Activated CD8-positive, alpha-beta memory T cell treated with anti-CD3 and anti-CD28 coated beads, Interleukin-2, amount 50 U/mL, for 24 hours (primary cell): Measurements from ENCODE around the gene ATP8B3.

ENCODE experiments used
- DNase-seq: peaks from one replicate; pipeline ENCODE4 v3.0.0-alpha.2; 2020; ENCODE audit errors: extremely low read depth

ATP8B3 gene

DNA sequence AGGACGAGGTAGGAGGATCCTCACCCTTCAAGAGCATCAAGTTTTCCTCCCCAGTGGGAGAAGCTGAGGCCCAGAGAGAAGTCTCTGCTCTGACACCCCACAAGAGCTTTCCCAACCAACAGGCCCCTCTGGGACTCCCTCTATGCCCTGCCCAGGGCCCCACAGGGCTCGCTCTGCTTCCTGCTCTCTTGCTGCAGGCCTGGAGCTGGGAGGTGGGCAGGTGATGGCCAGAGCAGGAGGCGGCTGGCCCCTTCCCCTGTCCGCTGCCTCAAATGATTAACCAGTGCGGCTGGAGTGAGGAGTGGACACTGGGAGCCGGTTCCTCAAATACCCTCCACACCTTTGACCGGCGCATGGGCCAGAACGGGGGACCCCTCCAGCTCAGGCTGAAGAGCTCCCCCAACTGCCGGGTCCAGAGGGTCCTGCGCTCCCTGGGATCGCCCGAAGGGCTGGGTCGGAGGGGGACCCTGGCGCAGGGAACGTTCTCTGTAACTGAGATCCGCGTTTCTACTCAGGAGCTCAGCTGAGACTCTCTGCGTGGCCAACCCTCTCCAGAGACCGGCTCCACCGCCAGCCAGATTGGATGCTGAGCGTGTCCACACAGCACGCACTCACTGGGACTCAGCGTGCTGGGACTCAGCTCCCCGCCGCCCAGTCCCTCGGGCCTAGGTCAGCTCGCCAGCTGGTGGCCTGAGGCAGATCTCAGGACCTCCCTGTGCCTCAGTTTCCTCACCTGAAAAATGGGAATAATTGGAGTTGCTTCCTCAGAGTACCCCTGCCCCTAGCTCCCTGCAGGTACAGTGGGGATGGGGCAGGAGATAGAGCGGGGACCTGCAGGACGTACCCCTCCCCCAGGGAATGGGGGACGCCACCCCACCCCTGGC, 65.4 kb downstream of the ATP8B3 start:
- DNase-seq, result no peak

DNA sequence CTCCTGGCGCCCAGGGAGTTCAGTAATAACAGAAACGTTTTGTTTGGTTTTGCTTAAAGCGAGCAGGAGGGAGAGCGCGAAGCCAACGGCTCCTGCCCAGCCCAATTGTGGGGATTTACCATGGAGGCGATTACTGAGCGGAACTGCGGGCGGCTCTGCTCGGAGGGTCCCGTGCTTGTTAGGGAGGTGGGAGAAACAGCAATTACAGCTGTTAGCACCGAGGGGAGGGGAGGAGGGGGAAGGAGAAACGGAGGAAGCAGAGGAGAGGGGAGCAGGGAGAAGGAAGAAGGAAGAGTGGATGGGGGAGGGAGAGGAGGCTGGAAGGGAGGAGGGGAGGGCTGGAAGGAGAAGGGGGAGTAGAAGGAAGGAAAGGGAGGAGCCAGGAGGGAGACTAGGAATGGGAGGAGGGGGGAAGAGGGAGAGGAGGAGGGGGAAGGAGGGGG, 66.5 kb downstream of the ATP8B3 start:
- DNase-seq, result no peak

GRCh38 chr19:1744822-1745563, 67.1 kb downstream of the ATP8B3 start:
- no peak for DNase-seq

- no peak for DNase-seq
These were observed 67.9 kb downstream of the ATP8B3 start for GRCh38 chr19:1744133-1744665.

- no peak for DNase-seq
These were observed 68.9 kb downstream of the ATP8B3 start for GRCh38 chr19:1742989-1743696.

GRCh38 chr19:1739960-1740629, 72.0 kb downstream of the ATP8B3 start:
- DNase-seq, result no peak

GRCh38 chr19:1736927-1737326, 75.1 kb downstream of the ATP8B3 start:
- no peak for DNase-seq

GRCh38 chr19:1736280-1736679, 75.8 kb downstream of the ATP8B3 start:
- DNase-seq, result no peak

DNA sequence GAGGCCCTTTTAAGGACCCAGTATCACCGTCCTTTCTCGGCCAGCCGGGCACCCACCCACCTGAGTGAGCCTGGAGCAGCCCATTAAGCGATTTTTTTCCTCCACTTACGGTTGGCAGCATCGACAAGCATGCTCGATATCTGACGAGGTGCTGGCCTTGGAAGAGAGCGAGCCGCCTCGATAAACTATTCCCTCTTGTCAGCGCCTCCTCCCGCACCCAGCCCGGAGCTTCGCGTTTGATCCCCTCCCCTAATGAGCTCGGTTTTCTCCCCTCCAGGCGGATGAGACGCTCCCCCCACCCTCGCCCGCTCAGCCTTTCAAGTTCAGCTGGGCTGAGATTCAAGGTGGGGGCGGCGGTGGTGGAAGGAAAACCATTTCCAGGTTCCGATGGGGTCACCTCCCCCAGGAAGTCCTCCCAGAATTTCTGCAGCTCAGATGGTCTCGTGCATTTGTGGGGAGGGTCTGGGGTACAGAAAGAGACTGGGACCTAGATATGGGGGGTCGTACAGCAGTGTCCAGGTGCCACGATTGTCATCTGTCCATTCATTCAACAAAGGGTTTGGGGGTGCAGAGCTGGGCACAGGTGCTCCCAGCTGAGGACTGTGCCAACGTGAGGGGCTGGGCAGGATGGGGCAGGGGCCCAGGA, 77.6 kb downstream of the ATP8B3 start:
- no peak for DNase-seq
